ENCODE results near the gene TRIM28.

TRIM28 gene

DNA sequence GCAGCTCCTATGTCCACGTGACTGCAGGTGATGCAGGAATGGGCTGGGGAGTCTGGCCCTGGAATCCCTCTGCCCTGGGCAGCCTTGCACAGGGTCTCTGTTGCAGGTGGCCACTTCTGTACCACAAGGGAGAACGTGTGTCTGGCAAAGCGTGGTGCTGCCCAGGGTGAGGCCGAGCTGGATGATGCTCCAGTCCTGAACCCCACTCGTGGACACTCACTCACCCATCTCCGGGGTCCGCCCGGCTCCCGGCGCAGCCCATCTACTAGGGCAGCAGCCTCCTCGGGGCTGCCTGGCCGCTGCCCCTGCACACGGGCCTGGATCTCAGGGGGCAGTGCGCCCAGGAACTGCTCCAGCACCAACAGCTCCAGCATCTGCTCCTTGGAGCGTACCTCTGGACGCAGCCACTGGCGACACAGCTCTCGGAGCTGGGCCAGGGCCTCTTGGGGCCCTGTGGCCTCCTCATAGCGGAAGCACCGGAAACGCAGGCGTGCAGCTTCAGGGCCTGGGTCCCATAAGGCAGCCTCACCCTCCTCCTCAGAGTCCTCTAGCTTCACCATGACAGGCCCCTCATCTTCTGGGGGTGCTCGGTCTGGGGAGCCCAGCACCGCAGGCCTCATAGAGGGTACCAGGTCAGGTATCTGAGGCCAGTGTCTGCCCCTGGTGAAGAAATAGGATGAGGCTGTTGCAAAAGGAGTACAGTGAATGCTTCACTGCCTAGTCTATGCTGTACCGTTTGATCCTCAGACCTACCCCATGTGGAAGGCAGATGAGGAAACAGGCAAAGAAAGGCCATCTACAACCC is 27.1 kb downstream of the TRIM28 start:
- DNase-seq (ENCODE audit: low read depth in 2 of 2), result no peak
- no peak overlapping the region for H3K4me3 ChIP-seq (replicated peaks in 1 of 2; ENCODE audit: low read depth in 2 of 2, low read length in 2 of 2)

DNA sequence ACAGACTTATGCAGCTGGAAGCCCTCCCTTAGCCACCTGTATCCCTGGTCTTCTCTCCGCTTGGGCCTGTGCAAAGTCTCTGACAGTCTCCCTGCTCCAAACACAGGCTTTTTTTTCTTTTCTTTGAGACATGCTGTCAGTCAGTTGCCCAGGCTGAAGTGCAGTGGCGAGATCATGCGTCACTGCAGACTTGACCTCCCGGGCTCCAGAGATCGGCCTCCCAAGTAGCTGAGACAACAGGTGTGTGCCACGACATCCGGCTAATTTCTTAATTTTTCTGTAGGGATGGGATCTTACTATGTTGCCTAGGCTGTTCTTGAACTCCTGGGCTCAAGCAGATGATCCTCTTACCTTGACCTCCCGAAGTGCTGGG is 27.7 kb downstream of the TRIM28 start:
- TF ChIP-seq, protein P1, sequence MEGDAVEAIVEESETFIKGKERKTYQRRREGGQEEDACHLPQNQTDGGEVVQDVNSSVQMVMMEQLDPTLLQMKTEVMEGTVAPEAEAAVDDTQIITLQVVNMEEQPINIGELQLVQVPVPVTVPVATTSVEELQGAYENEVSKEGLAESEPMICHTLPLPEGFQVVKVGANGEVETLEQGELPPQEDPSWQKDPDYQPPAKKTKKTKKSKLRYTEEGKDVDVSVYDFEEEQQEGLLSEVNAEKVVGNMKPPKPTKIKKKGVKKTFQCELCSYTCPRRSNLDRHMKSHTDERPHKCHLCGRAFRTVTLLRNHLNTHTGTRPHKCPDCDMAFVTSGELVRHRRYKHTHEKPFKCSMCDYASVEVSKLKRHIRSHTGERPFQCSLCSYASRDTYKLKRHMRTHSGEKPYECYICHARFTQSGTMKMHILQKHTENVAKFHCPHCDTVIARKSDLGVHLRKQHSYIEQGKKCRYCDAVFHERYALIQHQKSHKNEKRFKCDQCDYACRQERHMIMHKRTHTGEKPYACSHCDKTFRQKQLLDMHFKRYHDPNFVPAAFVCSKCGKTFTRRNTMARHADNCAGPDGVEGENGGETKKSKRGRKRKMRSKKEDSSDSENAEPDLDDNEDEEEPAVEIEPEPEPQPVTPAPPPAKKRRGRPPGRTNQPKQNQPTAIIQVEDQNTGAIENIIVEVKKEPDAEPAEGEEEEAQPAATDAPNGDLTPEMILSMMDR (IDR thresholded peaks at IDR 0.05; ENCODE audit: low read depth, low read length), result no peak
- no peak for DNase-seq (ENCODE audit: low read depth in 2 of 2)
- no peak overlapping the region for H3K4me3 ChIP-seq (replicated peaks in 1 of 2; ENCODE audit: low read depth in 2 of 2, low read length in 2 of 2)

More for the DNA sequence above, 27.1 kb downstream of the TRIM28 start:
- TF ChIP-seq, protein P1 (IDR thresholded peaks at IDR 0.05; ENCODE audit: low read depth, low read length), result no peak

DNA sequence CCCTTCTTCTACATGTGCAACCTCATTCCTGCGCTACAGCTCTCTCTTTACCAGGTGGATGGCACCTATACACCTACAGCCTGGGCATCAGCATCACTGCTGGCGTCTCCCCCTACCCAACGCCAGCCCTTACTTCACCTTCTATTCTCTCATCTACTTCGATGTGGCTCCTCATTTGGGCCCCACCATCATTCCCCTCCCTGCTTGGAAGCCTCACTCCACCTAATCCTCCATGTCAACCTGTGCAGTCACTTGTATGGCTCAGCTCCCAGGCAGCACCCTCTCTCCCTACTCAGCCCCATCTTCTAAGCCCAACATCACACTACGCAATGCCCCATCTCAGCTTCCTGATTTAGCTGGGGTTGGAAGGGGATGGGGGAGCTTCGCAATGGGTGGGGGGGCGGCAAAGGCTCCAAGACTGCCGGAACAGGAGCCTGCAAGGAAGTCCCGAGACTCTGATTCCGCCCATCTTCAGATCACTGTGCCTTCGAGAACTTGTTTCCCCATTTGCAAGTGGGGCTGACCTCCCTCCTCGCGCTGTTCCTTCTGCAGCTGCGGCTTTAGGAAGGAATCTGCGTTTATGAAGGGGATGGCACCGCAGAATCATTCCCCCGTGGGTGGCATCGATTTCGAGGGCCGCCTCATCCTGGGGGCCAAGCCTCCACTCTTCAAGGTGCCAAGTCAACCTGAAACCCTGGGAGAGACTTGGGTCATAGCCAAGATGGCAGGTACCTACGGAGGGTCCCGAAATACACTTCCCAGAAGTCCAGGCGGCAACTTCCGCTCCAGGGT is 28.4 kb downstream of the TRIM28 start:
- DNase-seq (ENCODE audit: low read depth in 2 of 2), result no peak
- H3K4me3 ChIP-seq (replicated peaks in 1 of 2; ENCODE audit: low read depth in 2 of 2, low read length in 2 of 2), result peak overlapping the region; percentile 85 to 94
- TF ChIP-seq, protein P1 (IDR thresholded peaks at IDR 0.05; ENCODE audit: low read depth, low read length), result no peak

DNA sequence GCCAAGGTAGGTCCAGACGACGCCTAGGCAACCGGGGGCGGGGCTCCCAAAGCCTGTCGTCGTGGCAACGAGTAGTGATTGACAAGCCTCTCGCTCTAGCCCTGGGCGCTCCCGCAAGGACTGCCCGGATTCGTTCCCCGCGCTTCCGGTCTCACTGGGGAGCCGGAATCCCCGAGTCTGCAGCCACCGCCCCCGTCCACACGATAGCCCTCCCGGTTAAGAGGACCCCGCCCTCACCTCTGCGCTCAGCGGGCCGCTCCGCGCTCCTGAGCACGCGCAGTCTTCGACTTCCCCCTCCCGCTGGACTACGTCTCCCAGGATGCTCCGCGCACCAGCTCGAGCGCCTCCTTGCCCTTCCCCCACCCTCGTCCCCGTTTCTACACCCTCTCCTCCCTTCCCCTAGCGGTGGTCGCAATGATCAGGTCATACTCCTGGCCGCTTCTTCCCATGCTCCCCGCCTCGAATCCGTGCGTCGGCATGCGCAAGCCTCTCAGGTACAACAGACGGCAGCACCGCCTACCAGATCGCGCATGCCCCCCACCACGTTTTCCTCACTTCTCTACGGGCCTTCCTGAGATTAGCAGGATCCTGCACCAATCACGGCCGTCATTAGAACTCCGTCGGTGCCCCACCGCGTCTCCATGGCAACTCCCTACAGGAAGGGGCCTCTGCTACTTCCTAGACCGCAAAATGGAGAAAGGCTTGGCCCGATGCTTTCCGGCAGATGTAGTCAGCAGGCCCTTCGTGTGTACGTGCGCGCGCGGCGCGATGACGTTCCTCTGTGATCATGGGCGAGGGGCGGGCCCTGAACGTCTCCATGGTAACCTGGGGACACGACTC is 29.2 kb downstream of the TRIM28 start, which contains the start of gene MZF1:
Gene MZF1 (minus strand): TSS at position 518 of the 840 bp plus-strand sequence. CDS start 1,946 bp downstream, outside the sequence.
- TF ChIP-seq, protein P1 (IDR thresholded peaks at IDR 0.05; ENCODE audit: low read depth, low read length), result peak; percentile 17
- H3K4me3 ChIP-seq (replicated peaks in 1 of 2; ENCODE audit: low read depth in 2 of 2, low read length in 2 of 2), result peak within 1 kb of the TSS; percentile 85 to 94
- peak; percentile 100 for DNase-seq (ENCODE audit: low read depth in 2 of 2)

DNA sequence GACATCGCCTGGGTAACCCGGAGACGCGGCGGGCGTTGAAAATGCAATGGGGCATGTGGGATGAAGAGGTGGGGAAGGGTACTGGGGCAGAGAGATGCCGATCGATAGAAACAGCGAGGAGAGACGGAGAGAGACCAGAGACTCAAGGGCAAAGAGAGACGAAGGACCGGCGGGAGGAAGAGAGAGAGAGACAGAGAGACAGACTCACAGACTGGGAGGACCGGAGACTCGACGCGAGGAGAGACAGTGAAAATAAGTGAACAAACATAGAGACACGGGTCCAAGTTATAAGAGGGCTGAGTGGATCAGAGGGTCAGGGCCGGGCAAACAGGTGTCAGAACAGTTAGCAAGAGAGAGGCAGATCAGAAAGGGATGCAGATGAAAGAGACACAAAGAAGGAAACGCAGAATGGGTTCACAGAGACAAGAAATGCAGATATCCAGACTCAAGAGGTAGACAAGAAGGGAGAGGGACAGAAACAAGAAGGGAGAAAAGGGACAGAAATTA is 29.8 kb downstream of the TRIM28 start:
- peak overlapping the region; percentile 85 to 94 for H3K4me3 ChIP-seq (replicated peaks in 1 of 2; ENCODE audit: low read depth in 2 of 2, low read length in 2 of 2)
- TF ChIP-seq, protein P1 (IDR thresholded peaks at IDR 0.05; ENCODE audit: low read depth, low read length), result no peak

More for the DNA sequence above, 29.8 kb downstream of the TRIM28 start:
- no peak for DNase-seq (ENCODE audit: low read depth in 2 of 2)
